A673 (cell line): ENCODE measurements around the gene NEUROG3.

Source experiments
- CTCF ChIP-seq: fragments of 300-800, 200-600 bp; sonication (generic); conservative IDR thresholded peaks from 2 replicates; pipeline ENCODE4 v1.5.1; 2017; ENCODE audit warnings: low read depth, mild to moderate bottlenecking, antibody characterized with exemption, low read length, moderate library complexity, mixed read lengths
- EZH2 ChIP-seq: fragments of 200-600 bp; sonication (generic); IDR thresholded peaks from 2 replicates; pipeline ENCODE4 v1.6.1; 2017; ENCODE audit warnings: borderline replicate concordance, low read depth, mild to moderate bottlenecking, mixed read lengths, antibody characterized with exemption, low read length; ENCODE audit not compliant: poor library complexity, severe bottlenecking

DNA sequence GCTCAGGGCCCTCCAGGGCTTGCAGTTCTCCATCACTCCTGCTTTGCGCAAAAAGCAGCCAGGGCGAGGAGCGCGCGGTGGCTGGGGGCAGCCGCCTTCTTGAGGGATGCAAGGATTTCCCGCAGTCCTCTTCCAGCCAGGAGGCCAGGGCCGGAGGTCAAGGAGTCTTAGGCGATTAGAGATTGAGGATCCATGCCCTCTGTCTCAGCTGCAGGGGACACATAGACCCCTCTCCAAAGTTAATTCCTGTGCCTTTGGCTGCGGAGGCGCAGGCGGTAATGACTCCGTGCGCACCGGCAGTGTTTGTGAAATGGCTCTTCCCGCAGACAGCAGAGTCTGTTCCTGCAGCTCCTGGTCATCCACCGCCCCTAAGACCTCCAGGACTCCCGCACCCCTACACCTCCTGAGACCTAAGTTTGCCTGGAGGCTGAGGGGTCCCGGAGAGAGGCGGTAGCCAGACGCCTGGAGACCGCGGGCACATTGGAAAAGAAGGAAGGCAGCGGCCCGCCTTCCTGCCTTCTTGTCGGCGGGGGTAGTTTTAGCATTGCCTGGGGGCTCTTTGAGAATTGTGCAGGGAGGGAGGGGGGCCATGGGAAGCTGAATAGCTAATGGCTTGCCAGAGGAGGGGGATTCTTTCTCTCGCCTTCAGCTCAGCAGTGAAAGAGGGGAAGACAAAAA is 3.3 kb upstream of the NEUROG3 start:
- no peak for TF ChIP-seq CTCF
- no peak for TF ChIP-seq EZH2
